Upper lobe of left lung (tissue), 4 donors: ENCODE results near the gene TRUB2.

Experiments used
- POLR2A ChIP-seq, 4 donors: fragments of 450-650 bp; IDR thresholded peaks; one replicate each; pipeline ENCODE4 v1.5.1; 2016 to 2017; ENCODE audit warnings: antibody characterized with exemption in 4 of 4, mild to moderate bottlenecking in 2 of 4
- POLR2AphosphoS5 ChIP-seq, 2 donors: sonication (generic); formaldehyde crosslinking; IDR thresholded peaks; one replicate each; pipeline ENCODE4 v1.5.1; 2017; ENCODE audit warnings: antibody characterized with exemption in 2 of 2

- TF ChIP-seq POLR2AphosphoS5 (IDR thresholded peaks at IDR 0.05): no peak
- TF ChIP-seq POLR2A (IDR thresholded peaks at IDR 0.05): no peak
Measured at GRCh38 chr9:128325629-128326028, 3.4 kb upstream of the TRUB2 start.
